GM12873 (cell line): ENCODE results near the gene ILF3.

Experiments used
- CTCF ChIP-seq: IDR thresholded peaks from 2 replicates; pipeline ENCODE4 v1.5.1; 2012; ENCODE audit warnings: low read depth, mild to moderate bottlenecking, moderate library complexity, low read length, control low read depth; ENCODE audit not compliant: insufficient read depth; ENCODE audit errors: missing control alignments

Gene ILF3

GRCh38 chr19:10634430-10634829, 19.7 kb upstream of the ILF3 start:
- no peak for TF ChIP-seq CTCF

GRCh38 chr19:10634963-10635362, 19.2 kb upstream of the ILF3 start:
- TF ChIP-seq CTCF, result no peak

- TF ChIP-seq CTCF, result no peak
Observed at GRCh38 chr19:10636304-10636972, 17.7 kb upstream of the ILF3 start.

- TF ChIP-seq CTCF, result no peak
Observed at GRCh38 chr19:10637894-10638293, 16.3 kb upstream of the ILF3 start.

- TF ChIP-seq CTCF, result no peak
Observed at GRCh38 chr19:10639836-10640235, 14.3 kb upstream of the ILF3 start.

GRCh38 chr19:10640361-10640760, 13.8 kb upstream of the ILF3 start:
- no peak for TF ChIP-seq CTCF

- TF ChIP-seq CTCF, result no peak
Observed at GRCh38 chr19:10641248-10641647, 12.9 kb upstream of the ILF3 start.
